Endometrial microvascular endothelial cells (primary cell): Measurements from ENCODE around the gene PTGR2. TPM values are rescaled to one million over a fixed set of nuclear protein-coding genes. Genes with fewer than 3 reads are reported as not detected.
"Not testable (repeated sequence)": the region's sequence is repeated elsewhere in the genome, so short reads cannot be mapped to it uniquely, and the experiment has no call there.

ENCODE experiments used
- in situ Hi-C: cut with HindIII; loops from 2 replicates; pipeline ENCODE4 v1.10.0; 2017; ENCODE audit warnings: low sequenced_read_pairs, low pct_unique_long_range_greater_than_20kb; ENCODE audit errors: inconsistent ontology term
- total RNA-seq: library from RNA; depleted of rRNA; stranded (reverse); fragments of >200 nt; gene quantifications from one replicate; pipeline ENCODE4 v1.2.3, GENCODE V29; 2015; ENCODE audit errors: inconsistent ontology term

The PTGR2 gene
- total RNA-seq, 1 donor from 2014 or later: 4.9 TPM

GRCh38 chr14:73877790-73878189 is 26.2 kb downstream of the PTGR2 start:
- in situ Hi-C loops: no loop called here

GRCh38 chr14:73878436-73878835 is 26.8 kb downstream of the PTGR2 start:
- in situ Hi-C loops: no loop called here

DNA sequence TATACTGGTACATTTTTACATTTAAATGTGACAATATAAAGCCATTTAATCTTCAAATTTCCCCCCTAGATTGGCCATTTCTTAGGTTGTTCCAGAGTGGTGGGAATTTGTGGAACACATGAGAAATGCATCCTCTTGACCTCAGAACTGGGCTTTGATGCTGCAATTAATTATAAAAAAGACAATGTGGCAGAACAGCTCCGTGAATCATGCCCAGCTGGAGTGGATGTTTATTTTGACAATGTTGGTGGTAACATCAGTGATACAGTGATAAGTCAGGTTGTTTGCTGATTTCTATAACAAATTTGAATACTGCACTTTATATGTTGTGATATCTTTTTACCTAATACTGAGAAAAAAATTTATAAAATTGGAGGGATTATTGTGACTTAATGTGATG is 27.4 kb downstream of the PTGR2 start:
- in situ Hi-C loops: no loop called here

- in situ Hi-C loops: no loop called here
Measured at GRCh38 chr14:73884438-73885190, 33.0 kb downstream of the PTGR2 start.

GRCh38 chr14:73886449-73887317 is 35.1 kb downstream of the PTGR2 start, which contains the start of gene ZNF410:
TSS of gene ZNF410 (plus strand) at chr14:73886859. CDS start at chr14:73892176, 5,317 bp downstream.
- in situ Hi-C loops: no loop called here

- in situ Hi-C loops: no loop called here
Measured at GRCh38 chr14:73887318-73887616, 35.6 kb downstream of the PTGR2 start.

DNA sequence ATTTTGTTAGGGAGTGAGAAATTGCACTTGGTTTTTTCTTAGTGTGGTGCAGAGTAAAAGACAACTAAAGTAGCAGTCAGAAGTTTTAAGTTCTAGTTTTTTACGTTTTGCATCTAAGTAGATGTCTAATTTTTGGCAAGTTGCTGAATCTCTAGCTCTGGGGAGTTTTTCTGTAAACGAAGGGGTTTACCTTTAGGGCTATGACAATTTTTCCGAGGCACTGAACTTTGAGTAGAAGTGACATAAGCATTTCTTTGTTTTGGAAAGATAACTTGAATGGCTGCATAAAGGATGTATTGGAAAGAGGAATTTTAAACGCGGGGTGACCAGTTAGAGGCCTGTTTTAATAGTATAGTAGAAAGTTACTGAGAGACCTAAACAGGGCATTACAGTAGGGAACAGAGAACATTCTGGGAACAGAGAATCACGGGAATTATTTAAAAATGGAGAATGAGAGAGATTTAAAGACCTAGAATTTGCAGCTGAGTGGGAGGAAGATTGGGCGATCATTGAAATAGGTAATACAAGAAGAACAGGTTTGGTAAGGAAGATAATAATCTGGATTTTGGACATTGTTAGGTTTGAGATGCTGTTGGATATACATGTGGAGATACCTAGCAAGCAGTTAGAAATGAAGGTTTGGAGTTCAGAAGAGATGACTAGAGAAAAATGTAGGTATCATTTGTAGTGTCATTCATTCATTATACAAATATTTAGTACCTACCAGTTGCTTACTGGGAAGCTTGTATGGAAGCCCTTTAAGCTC is 36.2 kb downstream of the PTGR2 start:
- in situ Hi-C loops: no loop called here

DNA sequence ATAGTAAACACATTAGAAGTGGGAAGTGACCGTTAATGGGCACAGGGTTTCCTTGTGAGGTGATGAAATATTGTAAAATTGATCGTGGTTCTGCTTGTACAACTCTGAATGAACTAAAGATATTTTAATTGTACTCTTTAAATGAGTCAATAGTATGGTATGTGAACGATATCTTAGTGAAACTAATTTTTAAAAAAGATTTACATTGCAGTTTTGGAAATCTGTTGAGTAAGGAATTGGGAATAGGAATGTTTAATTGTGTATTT is 36.8 kb downstream of the PTGR2 start:
- in situ Hi-C loops: no loop called here

GRCh38 chr14:73888971-73889370 is 37.3 kb downstream of the PTGR2 start:
- in situ Hi-C loops: no loop called here

DNA sequence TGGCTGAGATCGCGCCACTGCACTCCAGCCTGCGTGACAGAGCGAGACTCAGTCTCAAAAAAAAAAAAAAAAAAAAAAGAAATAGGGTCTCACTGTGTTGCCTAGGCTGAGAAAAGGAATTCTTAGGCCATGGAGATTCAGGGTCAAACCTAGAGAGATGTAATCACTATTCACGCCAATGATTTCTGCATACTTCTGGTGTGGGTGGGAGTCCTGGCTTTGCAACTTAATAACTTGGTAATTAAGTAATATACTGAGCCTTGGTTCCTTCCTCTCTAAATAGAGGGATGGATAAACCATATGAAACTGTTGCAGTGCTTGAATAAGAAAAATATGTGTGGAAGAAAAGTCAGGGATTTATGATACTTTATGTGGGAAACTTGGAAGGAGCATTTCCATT is 37.7 kb downstream of the PTGR2 start:
- in situ Hi-C loops: no loop called here

DNA sequence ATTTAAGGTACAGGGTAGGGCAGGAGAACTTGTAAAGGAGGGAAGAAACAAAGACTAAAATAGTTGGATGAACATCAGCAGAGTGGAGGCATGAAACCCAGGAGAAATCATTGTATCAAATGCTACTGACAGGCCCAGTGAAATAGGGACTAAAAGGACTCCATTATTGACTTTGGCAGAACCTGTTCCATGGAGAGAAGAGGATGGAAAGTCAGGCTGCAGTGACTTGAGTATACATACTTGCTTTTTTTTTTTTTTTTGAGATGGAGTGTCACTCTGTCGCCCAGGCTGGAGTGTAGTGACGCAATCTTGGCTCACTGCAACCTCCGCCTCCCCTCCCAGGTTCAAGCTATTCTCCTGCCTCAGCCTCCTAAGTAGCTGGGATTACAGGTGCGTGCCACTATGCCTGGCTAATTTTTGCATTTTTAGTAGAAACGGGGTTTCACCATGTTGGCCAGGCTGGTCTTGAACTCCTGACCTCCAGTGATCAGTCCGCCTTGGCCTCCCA is 42.6 kb downstream of the PTGR2 start:
- in situ Hi-C loops: not testable (repeated sequence)

DNA sequence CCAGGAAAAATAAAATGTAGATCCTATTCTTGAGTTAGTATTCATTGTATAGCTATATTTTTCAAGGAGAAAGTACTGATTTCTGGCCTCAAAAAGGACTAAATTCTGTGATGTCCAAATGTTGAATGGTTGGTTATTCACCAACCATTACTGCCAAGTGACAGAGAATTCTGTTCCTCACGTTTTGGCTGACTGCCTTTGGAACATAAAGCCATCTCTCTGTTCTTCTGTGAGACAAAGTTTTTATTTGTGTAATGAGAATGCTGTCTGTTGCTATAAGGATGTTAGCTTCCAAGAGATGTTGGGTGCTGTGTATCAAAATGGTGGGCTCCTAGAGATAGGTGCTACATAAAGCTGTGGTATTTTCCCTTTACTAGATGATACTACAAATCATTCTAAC is 44.3 kb downstream of the PTGR2 start:
- in situ Hi-C loops: no loop called here

- in situ Hi-C loops: no loop called here
Measured at GRCh38 chr14:73896521-73896920, 44.9 kb downstream of the PTGR2 start.

- in situ Hi-C loops: no loop called here
Measured at GRCh38 chr14:73903028-73903427, 51.4 kb downstream of the PTGR2 start.

GRCh38 chr14:73909681-73910080 is 58.0 kb downstream of the PTGR2 start:
- in situ Hi-C loops: no loop called here

- in situ Hi-C loops: no loop called here
Measured at GRCh38 chr14:73913256-73913655, 61.6 kb downstream of the PTGR2 start.

GRCh38 chr14:73916324-73916723 is 64.7 kb downstream of the PTGR2 start:
- in situ Hi-C loops: no loop called here

- in situ Hi-C loops: not testable (repeated sequence)
Measured at GRCh38 chr14:73919457-73919856, 67.8 kb downstream of the PTGR2 start.

GRCh38 chr14:73924337-73924736 is 72.7 kb downstream of the PTGR2 start:
- in situ Hi-C loops: no loop called here
